ENCODE results near the gene CNOT6. TPM values are rescaled to one million over a fixed set of nuclear protein-coding genes. Genes with fewer than 3 reads are reported as not detected.

The CNOT6 gene
- total RNA-seq, 4 donors from 2014 or later = 4.1 to 12.0 (median 6.4) TPM

DNA sequence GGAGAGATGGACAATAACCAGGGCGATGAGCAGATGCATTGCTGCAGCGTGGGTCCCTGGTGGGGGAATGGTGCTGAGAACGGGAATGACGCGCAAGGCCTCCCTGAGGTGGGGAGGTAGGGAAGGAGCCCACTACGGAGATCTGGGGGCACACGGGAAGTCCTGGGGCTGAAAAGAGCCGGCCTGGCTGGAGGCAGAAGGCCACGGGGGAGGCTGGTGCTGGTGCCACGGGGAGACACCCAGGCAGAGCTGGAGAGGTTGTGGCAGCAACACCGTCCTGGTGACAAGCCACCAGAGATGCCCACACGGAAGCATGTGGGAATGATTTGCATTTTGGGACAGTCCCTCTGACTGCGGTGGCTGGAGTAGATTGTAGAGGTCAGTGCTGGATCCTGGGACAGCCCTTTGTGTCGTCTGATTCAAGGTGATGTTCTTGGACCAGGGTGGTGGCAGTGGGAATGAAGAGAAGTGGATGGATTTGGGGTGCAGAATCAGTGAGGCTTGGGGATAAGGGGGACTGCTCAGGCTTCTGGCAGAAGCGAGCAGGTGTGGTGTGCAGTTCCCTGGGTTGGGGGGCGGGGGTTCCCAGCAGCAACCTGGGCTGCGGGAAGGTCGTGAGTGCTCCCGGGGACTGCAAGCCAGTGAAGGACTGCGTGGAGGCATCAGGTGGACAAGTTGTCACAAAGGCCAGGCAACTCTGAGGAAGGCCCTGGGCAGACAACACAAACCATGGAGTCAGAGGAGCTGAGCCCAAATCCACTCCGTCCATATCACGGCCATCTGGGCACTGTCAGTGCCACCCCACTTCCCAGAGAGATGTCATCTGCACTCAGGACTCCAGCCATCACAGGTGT lies 25.2 kb upstream of the CNOT6 start:
- H3K36me3 ChIP-seq = no peaks in the 10 kb centered on the region
- intact Hi-C loops (cut with DNase I; ENCODE audit: low total_unique reads) (no loop called here), in situ Hi-C loops (cut with MboI; ENCODE audit: low sequenced_read_pairs in 4 of 4) (loop anchor here in 1 of 4 donors (10.0 kb wide), 1 partner anchor 174 kb away; the partner anchor contains the start of gene MAPK9)
- ATAC-seq (no peak), DNase-seq (no peak)
- H3K4me1 ChIP-seq = no peaks in the 10 kb centered on the region
- no peaks in the 10 kb centered on the region for H3K9me3 ChIP-seq
- no peaks in the 10 kb centered on the region for H3K27me3 ChIP-seq
- no peak overlapping the region for H3K4me3 ChIP-seq
- no peak overlapping the region for H3K27ac ChIP-seq
- TF ChIP-seq POLR2A (IDR thresholded peaks at IDR 0.05) = no peak
- TF ChIP-seq, protein P1, sequence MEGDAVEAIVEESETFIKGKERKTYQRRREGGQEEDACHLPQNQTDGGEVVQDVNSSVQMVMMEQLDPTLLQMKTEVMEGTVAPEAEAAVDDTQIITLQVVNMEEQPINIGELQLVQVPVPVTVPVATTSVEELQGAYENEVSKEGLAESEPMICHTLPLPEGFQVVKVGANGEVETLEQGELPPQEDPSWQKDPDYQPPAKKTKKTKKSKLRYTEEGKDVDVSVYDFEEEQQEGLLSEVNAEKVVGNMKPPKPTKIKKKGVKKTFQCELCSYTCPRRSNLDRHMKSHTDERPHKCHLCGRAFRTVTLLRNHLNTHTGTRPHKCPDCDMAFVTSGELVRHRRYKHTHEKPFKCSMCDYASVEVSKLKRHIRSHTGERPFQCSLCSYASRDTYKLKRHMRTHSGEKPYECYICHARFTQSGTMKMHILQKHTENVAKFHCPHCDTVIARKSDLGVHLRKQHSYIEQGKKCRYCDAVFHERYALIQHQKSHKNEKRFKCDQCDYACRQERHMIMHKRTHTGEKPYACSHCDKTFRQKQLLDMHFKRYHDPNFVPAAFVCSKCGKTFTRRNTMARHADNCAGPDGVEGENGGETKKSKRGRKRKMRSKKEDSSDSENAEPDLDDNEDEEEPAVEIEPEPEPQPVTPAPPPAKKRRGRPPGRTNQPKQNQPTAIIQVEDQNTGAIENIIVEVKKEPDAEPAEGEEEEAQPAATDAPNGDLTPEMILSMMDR (IDR thresholded peaks at IDR 0.05 in 4 of 5, conservative IDR thresholded peaks at IDR 0.05 in 1 of 5) = no peak

DNA sequence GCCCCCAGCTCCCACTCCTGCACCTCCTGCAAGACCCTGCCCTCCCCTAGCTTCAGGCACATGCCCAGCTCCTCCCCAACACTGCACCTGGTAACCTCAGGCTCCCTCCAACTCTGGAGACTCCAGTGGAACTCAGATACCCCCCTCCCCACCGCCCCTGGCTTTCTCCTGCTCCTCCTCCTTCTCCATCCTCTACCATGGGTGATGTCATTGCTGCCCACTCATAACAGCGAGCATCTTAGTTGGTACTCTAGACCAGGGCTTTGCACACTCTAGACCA lies 24.7 kb upstream of the CNOT6 start:
- no peaks in the 10 kb centered on the region for H3K4me1 ChIP-seq
- H3K27me3 ChIP-seq = no peaks in the 10 kb centered on the region
- DNase-seq = no peak
- in situ Hi-C loops (cut with MboI; ENCODE audit: low sequenced_read_pairs in 4 of 4) (loop anchor here in 1 of 4 donors (10.0 kb wide), 1 partner anchor 175 kb away; the partner anchor contains the start of gene MAPK9), intact Hi-C loops (cut with DNase I; ENCODE audit: low total_unique reads) (no loop called here)
- H3K4me3 ChIP-seq = no peak overlapping the region
- no peaks in the 10 kb centered on the region for H3K36me3 ChIP-seq
- H3K9me3 ChIP-seq = no peaks in the 10 kb centered on the region
- TF ChIP-seq, protein P1 (IDR thresholded peaks at IDR 0.05 in 4 of 5, conservative IDR thresholded peaks at IDR 0.05 in 1 of 5) = no peak
- TF ChIP-seq POLR2A (IDR thresholded peaks at IDR 0.05) = no peak
- H3K27ac ChIP-seq = no peak overlapping the region
- ATAC-seq = no peak

DNA sequence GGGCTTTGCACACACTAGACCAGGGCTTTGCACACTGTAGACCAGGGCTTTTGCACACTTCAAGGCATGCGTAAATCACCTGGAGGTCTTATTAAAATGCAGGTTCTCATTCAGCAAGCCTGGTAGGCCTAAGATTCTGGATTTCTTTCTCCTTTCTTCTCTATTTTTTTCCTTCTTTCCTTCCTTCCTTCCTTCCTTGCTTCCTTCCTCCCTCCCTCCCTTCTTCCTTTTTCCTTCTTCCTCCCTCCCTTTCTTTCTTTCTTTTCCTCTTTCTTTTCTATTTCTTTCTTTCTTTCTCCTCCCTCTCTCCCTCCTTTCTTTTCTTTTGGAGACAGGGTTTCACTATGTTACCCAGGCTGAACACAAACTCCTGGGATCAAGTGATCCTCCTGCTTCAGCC lies 24.3 kb upstream of the CNOT6 start:
- H3K9me3 ChIP-seq = no peaks in the 10 kb centered on the region
- H3K4me3 ChIP-seq = no peak overlapping the region
- TF ChIP-seq POLR2A (IDR thresholded peaks at IDR 0.05) = no peak
- TF ChIP-seq, protein P1 (IDR thresholded peaks at IDR 0.05 in 4 of 5, conservative IDR thresholded peaks at IDR 0.05 in 1 of 5) = no peak
- in situ Hi-C loops (cut with MboI; ENCODE audit: low sequenced_read_pairs in 4 of 4) (loop anchor here in 2 of 4 donors (10.0 kb wide), 1 partner anchor 175 kb away; the partner anchor contains the start of gene MAPK9 (in 2 of the 2)), intact Hi-C loops (cut with DNase I; ENCODE audit: low total_unique reads) (loop anchor here (5.0 kb wide), 1 partner anchor 343 kb away; no protein-coding TSS in a partner anchor)
- H3K36me3 ChIP-seq = no peaks in the 10 kb centered on the region
- DNase-seq (no peak), ATAC-seq (no peak)
- H3K4me1 ChIP-seq = no peaks in the 10 kb centered on the region
- no peak overlapping the region for H3K27ac ChIP-seq
- H3K27me3 ChIP-seq = no peaks in the 10 kb centered on the region

DNA sequence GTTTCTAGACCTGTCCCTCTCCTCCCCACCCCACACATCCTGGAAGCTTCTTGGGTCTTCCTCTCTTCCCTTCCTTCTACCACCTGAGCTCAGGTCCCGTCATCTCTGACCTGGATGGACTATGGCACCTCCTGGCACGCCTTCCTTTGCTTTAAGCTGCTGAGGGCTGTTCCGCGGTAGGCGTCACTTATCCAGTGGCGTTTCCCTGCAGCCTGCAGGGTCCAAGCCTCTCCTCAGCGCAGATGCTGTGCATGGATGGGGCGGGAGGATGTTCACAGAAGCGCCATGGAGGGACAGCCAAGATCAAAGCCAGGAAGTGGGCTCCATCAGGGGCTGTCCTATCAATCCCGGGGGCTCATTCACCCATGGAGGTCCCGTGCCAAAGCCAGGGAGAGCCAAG lies 23.8 kb upstream of the CNOT6 start:
- in situ Hi-C loops (cut with MboI; ENCODE audit: low sequenced_read_pairs in 4 of 4) = loop anchor here in 1 of 4 donors (10.0 kb wide), 1 partner anchor 176 kb away; the partner anchor contains the start of gene MAPK9
- no peak for TF ChIP-seq POLR2A (IDR thresholded peaks at IDR 0.05)
- TF ChIP-seq, protein P1 (IDR thresholded peaks at IDR 0.05 in 4 of 5, conservative IDR thresholded peaks at IDR 0.05 in 1 of 5) = no peak

More for the DNA sequence above, 23.8 kb upstream of the CNOT6 start:
- Histone ChIP-seq H3K4me3 (no peak overlapping the region), H3K9me3 (no peaks in the 10 kb centered on the region), H3K36me3 (no peaks in the 10 kb centered on the region), H3K4me1 (no peaks in the 10 kb centered on the region), H3K27ac (no peak overlapping the region), H3K27me3 (no peaks in the 10 kb centered on the region)
- no peak for DNase-seq
- ATAC-seq = no peak
- intact Hi-C loops (cut with DNase I; ENCODE audit: low total_unique reads) = loop anchor here (5.0 kb wide), 1 partner anchor 343 kb away; no protein-coding TSS in a partner anchor
